Fibroblast of pulmonary artery (primary cell): ENCODE measurements around the gene CYP4A11.
"Not testable (repeated sequence)": the region's sequence is repeated elsewhere in the genome, so short reads cannot be mapped to it uniquely, and the experiment has no call there.

Experiments
- DNase-seq: peaks from one replicate; pipeline ENCODE4 v3.0.0-alpha.2; 2010; ENCODE audit warnings: low read depth
- H3K4me3 ChIP-seq: replicated peaks from 2 replicates; pipeline ENCODE4 v1.5.1; 2011; ENCODE audit warnings: low read depth, mild to moderate bottlenecking, control low read depth, low read length, moderate library complexity
- CTCF ChIP-seq: IDR thresholded peaks from 2 replicates; pipeline ENCODE4 v1.5.1; 2011; ENCODE audit warnings: mild to moderate bottlenecking, control low read depth, low read length, inconsistent platforms; ENCODE audit errors: missing control alignments

Gene CYP4A11

GRCh38 chr1:46941135-46941694, at the start of gene CYP4A11:
TSS of gene CYP4A11 (minus strand) at chr1:46941476. CDS start at chr1:46941433, 43 bp downstream.
- no peak for DNase-seq
- no peak within 1 kb of the TSS for H3K4me3 ChIP-seq
- TF ChIP-seq CTCF = no peak

GRCh38 chr1:46990541-46990940, 49.3 kb upstream of the CYP4A11 start:
- H3K4me3 ChIP-seq, DNase-seq: not testable (repeated sequence)

- H3K4me3 ChIP-seq = no peak overlapping the region
- no peak for TF ChIP-seq CTCF
- no peak for DNase-seq
Observed at GRCh38 chr1:46983830-46984586, 42.7 kb upstream of the CYP4A11 start.

GRCh38 chr1:46983166-46983829, 42.0 kb upstream of the CYP4A11 start:
- DNase-seq = no peak
- H3K4me3 ChIP-seq = no peak overlapping the region
- TF ChIP-seq CTCF = no peak

- no peak for DNase-seq
- H3K4me3 ChIP-seq = no peak overlapping the region
- TF ChIP-seq CTCF = no peak
Observed at GRCh38 chr1:46969014-46969619, 27.8 kb upstream of the CYP4A11 start.

GRCh38 chr1:46962272-46962671, 21.0 kb upstream of the CYP4A11 start:
- DNase-seq, H3K4me3 ChIP-seq: not testable (repeated sequence)

- H3K4me3 ChIP-seq = no peak overlapping the region
- no peak for DNase-seq
- TF ChIP-seq CTCF = no peak
Observed at GRCh38 chr1:46961066-46961758, 19.9 kb upstream of the CYP4A11 start.
